Measurements from ENCODE around the gene LEMD1.

- TF ChIP-seq CTCF (IDR thresholded peaks at IDR 0.05; ENCODE audit: low read length) (peak; percentile 73), EZH2 (IDR thresholded peaks at IDR 0.05; ENCODE audit: borderline replicate concordance, low read length) (no peak)
Measured at GRCh38 chr1:205396967-205397616, 24.8 kb downstream of the LEMD1 start.
